ENCODE results near the gene GPR3.

GPR3 gene

GRCh38 chr1:27433706-27434105 is 41.3 kb downstream of the GPR3 start:
- Histone ChIP-seq H3K4me1 (ENCODE audit: control insufficient read depth in 1 of 2, insufficient read depth in 1 of 2, low read depth in 1 of 2, low read length in 1 of 2) (peaks cover 83 to 94% of the 10 kb centered on the region in 2 experiments), H3K36me3 (no peaks in the 10 kb centered on the region), H3K9me3 (no peaks in the 10 kb centered on the region), H3K4me3 (ENCODE audit: low read depth in 1 of 2, low read length in 1 of 2) (no peak overlapping the region), H3K27ac (peak overlapping the region; percentile 86), H3K27me3 (no peaks in the 10 kb centered on the region)
- no peak for TF ChIP-seq CTCF (IDR thresholded peaks at IDR 0.05)

GRCh38 chr1:27435566-27436203 is 43.3 kb downstream of the GPR3 start:
- peak overlapping the region in 1 of 2 experiments; percentile 0 for H3K4me3 ChIP-seq (ENCODE audit: low read depth in 1 of 2, low read length in 1 of 2)
- H3K27ac ChIP-seq = peak overlapping the region; percentile 86
- no peaks in the 10 kb centered on the region for H3K9me3 ChIP-seq
- peaks cover 73 to 80% of the 10 kb centered on the region in 2 experiments for H3K4me1 ChIP-seq (ENCODE audit: control insufficient read depth in 1 of 2, insufficient read depth in 1 of 2, low read depth in 1 of 2, low read length in 1 of 2)
- peaks cover 5% of the 10 kb centered on the region for H3K36me3 ChIP-seq
- no peak for TF ChIP-seq CTCF (IDR thresholded peaks at IDR 0.05)
- H3K27me3 ChIP-seq = no peaks in the 10 kb centered on the region

- peaks cover 65 to 72% of the 10 kb centered on the region in 2 experiments for H3K4me1 ChIP-seq (ENCODE audit: control insufficient read depth in 1 of 2, insufficient read depth in 1 of 2, low read depth in 1 of 2, low read length in 1 of 2)
- TF ChIP-seq CTCF (IDR thresholded peaks at IDR 0.05) = no peak
- peak overlapping the region; percentile 0 to 38 for H3K4me3 ChIP-seq (ENCODE audit: low read depth in 1 of 2, low read length in 1 of 2)
- H3K36me3 ChIP-seq = peaks cover 11% of the 10 kb centered on the region
- no peaks in the 10 kb centered on the region for H3K27me3 ChIP-seq
- no peaks in the 10 kb centered on the region for H3K9me3 ChIP-seq
- H3K27ac ChIP-seq = peak overlapping the region; percentile 86
These were observed 44.1 kb downstream of the GPR3 start for GRCh38 chr1:27436204-27437159.

GRCh38 chr1:27438621-27439061 is 46.2 kb downstream of the GPR3 start:
- H3K4me1 ChIP-seq (ENCODE audit: control insufficient read depth in 1 of 2, insufficient read depth in 1 of 2, low read depth in 1 of 2, low read length in 1 of 2) = peaks cover 54 to 56% of the 10 kb centered on the region in 2 experiments
- peak overlapping the region; percentile 86 for H3K27ac ChIP-seq

GRCh38 chr1:27439150-27439549 is 46.7 kb downstream of the GPR3 start:
- Histone ChIP-seq H3K27me3 (no peaks in the 10 kb centered on the region), H3K9me3 (no peaks in the 10 kb centered on the region), H3K4me1 (ENCODE audit: control insufficient read depth in 1 of 2, insufficient read depth in 1 of 2, low read depth in 1 of 2, low read length in 1 of 2) (peaks cover 49 to 51% of the 10 kb centered on the region in 2 experiments), H3K27ac (peak overlapping the region; percentile 86), H3K4me3 (ENCODE audit: low read depth in 1 of 2, low read length in 1 of 2) (no peak overlapping the region), H3K36me3 (peaks cover 16% of the 10 kb centered on the region)
- TF ChIP-seq CTCF (IDR thresholded peaks at IDR 0.05) = no peak

More at GRCh38 chr1:27438621-27439061, 46.2 kb downstream of the GPR3 start:
- no peak overlapping the region for H3K4me3 ChIP-seq (ENCODE audit: low read depth in 1 of 2, low read length in 1 of 2)
- no peak for TF ChIP-seq CTCF (IDR thresholded peaks at IDR 0.05)
- no peaks in the 10 kb centered on the region for H3K9me3 ChIP-seq
- peaks cover 11% of the 10 kb centered on the region for H3K36me3 ChIP-seq
- H3K27me3 ChIP-seq = no peaks in the 10 kb centered on the region

All from neutrophil (primary cell).